HG03565 (cell line): ENCODE measurements around the gene MBOAT7.
"Not testable (repeated sequence)": the region's sequence is repeated elsewhere in the genome, so short reads cannot be mapped to it uniquely, and the experiment has no call there.

Source experiments
- ATAC-seq: cut with Tn5 transposase; IDR thresholded peaks from one replicate; pipeline ENCODE4 v1.9.1; 2021; ENCODE audit warnings: mild to moderate bottlenecking, moderate library complexity; ENCODE audit not compliant: unreplicated experiment

The MBOAT7 gene

GRCh38 chr19:54209811-54210494 lies 20.6 kb upstream of the MBOAT7 start:
- no peak for ATAC-seq

GRCh38 chr19:54209058-54209810 lies 19.9 kb upstream of the MBOAT7 start:
- ATAC-seq, result no peak

- no peak for ATAC-seq
These were observed 19.3 kb upstream of the MBOAT7 start for GRCh38 chr19:54208784-54209057.

DNA sequence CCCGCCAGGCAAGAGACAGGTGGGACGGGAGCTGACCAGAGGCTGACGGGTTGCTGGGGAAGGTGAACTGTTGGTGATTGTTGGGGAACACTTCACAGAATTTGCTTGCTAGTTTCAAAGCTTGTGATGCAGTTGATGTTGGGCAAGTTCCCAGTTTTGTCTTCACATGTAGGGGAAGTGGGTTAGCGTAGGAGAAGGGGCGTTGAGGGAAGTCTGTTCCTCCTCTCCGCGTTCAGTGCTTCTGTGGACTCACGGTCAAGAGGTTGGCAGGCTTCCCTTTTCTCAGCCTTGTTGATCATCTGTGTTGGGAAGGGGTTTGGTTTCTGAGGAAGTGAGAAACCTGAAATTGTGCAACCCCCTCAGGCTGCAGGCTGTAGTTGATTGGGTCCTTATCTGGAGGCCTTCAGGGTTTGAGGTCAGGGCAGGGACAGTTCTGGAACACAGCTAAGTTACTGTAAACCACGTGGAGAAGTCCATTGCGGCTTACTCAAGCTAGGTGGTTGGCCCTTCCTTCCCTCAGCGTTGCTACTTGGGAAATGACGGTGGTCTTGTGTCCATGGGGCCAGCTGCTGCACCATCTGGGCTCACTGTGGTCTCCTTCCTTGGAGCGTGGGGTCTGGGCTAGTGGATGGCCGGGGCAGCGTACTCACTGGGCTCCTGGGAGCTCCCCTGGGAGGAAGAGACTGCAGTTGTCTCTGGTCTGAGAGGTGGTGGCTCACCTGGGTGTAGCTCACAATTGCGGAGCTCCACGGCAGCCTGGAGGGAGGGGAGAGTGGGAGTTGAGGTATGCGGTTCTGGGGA lies 18.8 kb upstream of the MBOAT7 start:
- peak; percentile 30 for ATAC-seq

- no peak for ATAC-seq
These were observed 18.2 kb upstream of the MBOAT7 start for GRCh38 chr19:54207676-54207982.

GRCh38 chr19:54207193-54207592 lies 17.8 kb upstream of the MBOAT7 start:
- ATAC-seq, result not testable (repeated sequence)

DNA sequence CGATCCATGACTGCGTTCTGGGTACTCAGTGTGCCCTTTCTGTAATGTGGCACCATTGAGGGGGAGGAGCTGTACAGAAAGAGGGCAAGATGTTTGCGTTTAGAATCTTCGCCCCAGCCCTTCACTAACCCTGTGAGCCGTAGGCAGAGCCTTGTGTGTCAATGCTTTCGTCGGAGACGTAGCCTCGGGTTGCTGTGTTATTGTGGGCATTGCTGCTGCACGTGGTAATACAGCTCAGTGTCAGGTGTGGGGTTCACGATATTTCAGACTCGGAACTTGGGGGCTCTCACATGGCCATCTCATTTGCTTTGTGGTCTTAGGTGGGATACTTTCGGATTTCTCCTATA lies 17.4 kb upstream of the MBOAT7 start:
- no peak for ATAC-seq

GRCh38 chr19:54206030-54206830 lies 16.9 kb upstream of the MBOAT7 start:
- no peak for ATAC-seq

DNA sequence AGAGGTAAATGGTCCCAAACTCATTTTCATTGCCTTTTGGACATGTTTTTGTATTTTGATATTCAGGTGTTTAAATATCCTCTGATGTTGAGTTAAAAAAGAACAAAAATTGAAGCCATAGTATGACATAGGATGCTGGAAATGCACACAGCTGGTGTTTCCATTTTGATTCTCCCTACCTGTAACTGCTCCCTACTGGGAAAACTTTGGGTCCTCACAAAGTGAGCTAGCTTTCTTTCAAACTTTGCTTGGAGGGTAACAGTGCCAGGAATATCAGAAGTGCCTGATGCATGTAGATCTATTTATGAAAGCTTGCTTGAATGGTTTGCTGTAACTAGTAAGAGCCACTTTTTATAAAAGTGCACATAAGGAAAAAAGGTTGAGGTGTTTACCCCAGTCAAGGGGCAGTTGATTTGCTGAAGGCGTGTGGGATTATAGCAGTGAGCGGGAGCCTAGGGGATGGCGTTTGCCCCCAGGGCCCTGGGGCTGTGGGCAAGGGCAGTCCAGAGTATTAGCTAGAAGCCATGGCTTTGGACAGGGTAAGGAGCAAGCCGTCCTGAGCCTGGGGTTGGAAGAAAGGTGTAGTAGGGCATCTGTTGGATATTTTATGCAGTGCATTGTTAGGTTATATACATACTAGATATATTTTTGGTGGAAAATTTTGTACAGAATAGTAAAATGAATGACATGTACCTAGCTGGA lies 15.5 kb upstream of the MBOAT7 start:
- no peak for ATAC-seq

DNA sequence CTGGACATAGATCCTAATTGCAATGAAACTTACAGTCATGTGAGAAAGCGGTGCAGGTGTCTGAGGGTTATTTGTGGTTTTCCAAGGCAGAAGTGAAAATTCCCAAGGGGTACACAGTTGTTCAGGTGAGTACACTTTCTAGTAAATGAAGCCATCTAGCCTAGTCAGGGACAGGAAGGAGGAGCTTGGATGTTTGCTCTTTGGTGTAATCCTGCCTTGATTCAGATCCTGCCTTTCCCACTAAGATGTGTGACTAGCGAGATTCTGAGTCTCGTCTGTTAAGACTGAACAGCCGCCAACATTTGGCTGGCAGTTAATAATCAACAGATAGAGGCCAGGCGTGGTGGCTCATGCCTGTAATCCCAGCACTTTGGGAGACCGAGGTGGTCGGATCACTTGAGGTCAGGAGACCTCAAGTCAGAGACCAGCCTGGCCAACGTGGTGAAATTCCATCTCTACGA lies 13.8 kb upstream of the MBOAT7 start:
- ATAC-seq, result no peak

DNA sequence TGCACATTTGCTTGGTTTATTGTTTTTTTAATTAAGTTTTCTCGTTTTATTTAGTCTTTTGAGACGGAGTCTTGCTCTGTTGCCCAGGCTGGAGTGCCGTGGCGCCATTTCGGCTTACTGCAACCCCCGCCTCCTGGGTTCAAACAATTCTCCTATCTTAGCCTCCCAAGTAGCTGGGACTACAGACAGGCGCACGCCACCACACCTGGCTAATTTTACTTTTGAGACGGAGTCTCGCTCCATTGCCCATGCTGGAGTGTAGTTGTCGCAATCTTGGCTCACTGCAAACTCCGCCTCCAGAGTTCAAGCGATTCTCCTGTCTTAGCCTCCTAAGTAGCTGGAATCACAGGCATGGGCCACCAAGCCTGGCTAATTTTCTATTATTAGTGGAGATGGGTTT lies 12.6 kb upstream of the MBOAT7 start:
- ATAC-seq, result no peak

GRCh38 chr19:54201172-54201701 lies 11.9 kb upstream of the MBOAT7 start:
- no peak for ATAC-seq

DNA sequence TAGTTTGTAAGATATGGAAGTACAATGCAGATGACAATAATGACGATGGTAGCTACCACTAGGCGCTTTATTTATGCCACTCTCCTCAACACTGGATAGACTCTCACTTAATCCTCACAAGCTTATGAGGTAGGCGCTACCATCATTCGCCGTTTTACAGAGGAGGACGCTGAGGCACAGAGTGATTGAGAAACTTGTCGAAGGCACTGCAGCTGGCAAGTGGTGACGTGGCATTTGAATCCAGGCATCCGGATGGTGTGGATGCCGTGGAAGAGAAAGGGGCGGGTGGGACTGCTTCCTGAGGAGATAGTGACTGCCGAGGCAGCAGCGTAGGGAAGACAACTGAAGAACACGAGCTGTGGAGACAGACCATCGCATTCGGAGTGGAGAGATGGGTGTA lies 10.0 kb upstream of the MBOAT7 start:
- no peak for ATAC-seq

- no peak for ATAC-seq
These were observed 7.7 kb upstream of the MBOAT7 start for GRCh38 chr19:54197121-54197520.

DNA sequence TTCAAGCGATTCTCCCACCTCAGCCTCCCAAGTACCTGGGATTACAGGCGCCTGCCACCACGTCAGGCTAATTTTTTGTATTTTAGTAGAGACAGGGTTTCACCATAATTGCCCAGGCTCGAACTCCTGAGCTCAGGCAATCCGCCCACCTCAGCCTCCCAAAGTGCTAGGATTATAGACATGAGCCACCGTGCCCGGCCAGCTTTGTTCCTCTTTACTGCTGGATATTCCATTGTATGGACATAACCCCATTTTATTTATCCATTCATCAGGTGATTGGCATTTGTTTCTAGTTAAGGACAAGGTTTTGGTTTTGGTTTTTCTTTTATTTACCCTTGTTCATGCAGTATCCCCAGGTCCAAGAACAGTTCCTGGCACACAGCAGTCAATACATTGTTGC lies 7.2 kb upstream of the MBOAT7 start:
- no peak for ATAC-seq

DNA sequence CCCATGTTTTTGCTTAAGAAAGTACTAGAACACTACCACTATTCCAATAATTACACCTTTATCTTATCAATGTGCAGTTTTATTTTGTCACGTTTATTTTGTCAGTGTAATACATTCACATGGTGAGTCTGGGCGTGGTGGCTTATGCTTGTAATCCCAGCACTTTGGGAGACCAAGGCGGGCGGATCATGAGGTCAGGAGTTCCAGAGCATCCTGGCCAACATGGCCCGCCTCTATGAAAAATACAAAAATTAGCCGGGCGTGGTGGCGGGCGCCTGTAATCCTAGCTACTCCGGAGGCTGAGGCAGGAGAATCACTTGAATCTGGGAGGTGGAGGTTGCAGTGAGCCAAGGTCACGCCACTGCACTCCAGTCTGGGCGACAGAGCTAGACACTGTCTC lies 5.1 kb upstream of the MBOAT7 start:
- ATAC-seq, result not testable (repeated sequence)

DNA sequence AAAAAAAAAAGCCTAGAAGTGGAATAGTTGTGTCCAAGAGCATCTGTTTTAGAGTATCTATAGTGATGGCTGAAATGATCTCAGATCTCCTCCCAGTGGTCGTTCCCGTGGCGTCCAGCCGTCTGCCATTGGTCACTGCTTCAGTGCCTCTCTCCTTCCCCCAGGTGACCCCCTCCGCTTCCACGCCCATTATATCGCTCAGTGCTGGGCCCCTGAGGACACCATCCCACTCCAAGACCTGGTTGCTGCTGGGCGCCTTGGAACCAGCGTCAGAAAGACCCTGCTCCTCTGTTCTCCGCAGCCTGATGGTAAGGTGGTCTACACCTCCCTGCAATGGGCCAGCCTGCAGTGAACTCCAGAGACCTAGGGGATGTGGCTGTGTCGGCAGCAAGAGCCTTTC lies 3.6 kb upstream of the MBOAT7 start:
- no peak for ATAC-seq

DNA sequence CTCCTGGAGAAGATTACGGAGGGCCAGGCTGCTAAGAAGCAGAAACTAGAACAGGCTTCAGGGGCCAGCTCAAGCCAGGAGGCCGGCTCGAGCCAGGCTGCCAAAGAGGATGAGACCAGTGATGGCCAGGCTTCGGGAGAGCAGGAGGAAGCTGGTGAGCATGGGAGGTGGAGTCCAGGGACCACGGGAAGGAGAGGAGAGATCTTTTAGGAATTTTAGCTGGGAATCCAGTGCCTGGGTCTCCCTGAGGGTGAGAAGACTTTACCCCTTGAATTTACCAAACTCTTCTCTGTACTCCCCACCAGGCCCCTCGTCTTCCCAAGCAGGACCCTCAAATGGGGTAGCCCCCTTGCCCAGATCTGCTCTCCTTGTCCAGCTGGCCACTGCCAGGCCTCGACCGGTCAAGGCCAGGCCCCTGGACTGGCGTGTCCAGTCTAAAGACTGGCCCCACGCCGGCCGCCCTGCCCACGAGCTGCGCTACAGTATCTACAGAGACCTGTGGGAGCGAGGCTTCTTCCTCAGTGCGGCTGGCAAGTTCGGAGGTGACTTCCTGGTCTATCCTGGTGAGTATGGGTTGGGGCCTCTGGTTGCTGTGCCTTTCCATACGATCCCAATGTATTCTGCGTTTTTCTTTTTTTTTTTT lies 2.6 kb upstream of the MBOAT7 start:
- ATAC-seq, result no peak

GRCh38 chr19:54191011-54191810 lies 1.8 kb upstream of the MBOAT7 start, which contains the start of gene TSEN34:
TSEN34 (plus strand) TSS chr19:54191308; CDS start chr19:54191365, 57 bp downstream.
- ATAC-seq, result peak; percentile 20
